Fibroblast of villous mesenchyme (primary cell): ENCODE measurements around the gene ABCB6. TPM values are rescaled to one million over a fixed set of nuclear protein-coding genes. Genes with fewer than 3 reads are reported as not detected.

Experiments
- DNase-seq: peaks from one replicate; pipeline ENCODE4 v3.0.0-alpha.2; 2010; ENCODE audit warnings: low read depth
- H3K4me3 ChIP-seq: 2 replicates; pipeline ENCODE4 v1.5.1; 2011; ENCODE audit warnings: low read depth, mild to moderate bottlenecking, low read length
- CTCF ChIP-seq: IDR thresholded peaks from 2 replicates; pipeline ENCODE4 v1.5.1; 2012; ENCODE audit warnings: low read depth, mild to moderate bottlenecking, low read length; ENCODE audit not compliant: insufficient read depth
- total RNA-seq: library from RNA; depleted of rRNA; stranded (reverse); fragments of >200 nt; gene quantifications from 2 replicates; pipeline ENCODE4 v1.2.3, GENCODE V29; 2012

The ABCB6 gene
- total RNA-seq, 1 donor: 31.1 TPM

GRCh38 chr2:219199470-219200211, 19.1 kb downstream of the ABCB6 start:
- no peak for DNase-seq
- no peak overlapping the region for H3K4me3 ChIP-seq
- TF ChIP-seq CTCF: no peak

- DNase-seq: no peak
- no peak for TF ChIP-seq CTCF
- H3K4me3 ChIP-seq: no peak overlapping the region
Measured at GRCh38 chr2:219198974-219199373, 19.8 kb downstream of the ABCB6 start.

- no peak for TF ChIP-seq CTCF
- H3K4me3 ChIP-seq: no peak overlapping the region
- no peak for DNase-seq
Measured at GRCh38 chr2:219197388-219197787, 21.4 kb downstream of the ABCB6 start.

- DNase-seq: no peak
- TF ChIP-seq CTCF: no peak
Measured at GRCh38 chr2:219186754-219187456, 31.9 kb downstream of the ABCB6 start.

GRCh38 chr2:219184121-219184520, 34.6 kb downstream of the ABCB6 start:
- no peak for DNase-seq
- no peak overlapping the region for H3K4me3 ChIP-seq
- TF ChIP-seq CTCF: no peak

More at GRCh38 chr2:219186754-219187456, 31.9 kb downstream of the ABCB6 start:
- no peak overlapping the region for H3K4me3 ChIP-seq

- no peak for TF ChIP-seq CTCF
- DNase-seq: no peak
- H3K4me3 ChIP-seq: no peak overlapping the region
Measured at GRCh38 chr2:219183151-219183772, 35.5 kb downstream of the ABCB6 start.
